Activated CD4-positive, alpha-beta T cell treated with anti-CD3 and anti-CD28 coated beads for 36 hours (primary cell): ENCODE results near the gene PABPN1L. TPM values are rescaled to one million over a fixed set of nuclear protein-coding genes. Genes with fewer than 3 reads are reported as not detected.

ENCODE experiments used
- ATAC-seq: fragments of 200-7000 bp; cut with Tn5 transposase; one replicate; pipeline ENCODE4 v1.10.0; 2021; ENCODE audit warnings: mild to moderate bottlenecking, moderate library complexity
- CTCF ChIA-PET: fragments of 350-600 bp; sonication (Branson Sonifier 250); formaldehyde crosslinking; loops from one replicate; lab custom pipeline; 2021; ENCODE audit warnings: antibody characterized with exemption; lab: Charles Lee
- POLR2A ChIA-PET: fragments of 350-600 bp; sonication (Branson Sonifier 250); formaldehyde crosslinking; loops from one replicate; lab custom pipeline; 2021; ENCODE audit warnings: antibody characterized with exemption, inconsistent platforms; lab: Charles Lee
- DNase-seq: peaks from one replicate; pipeline ENCODE4 v3.0.0-alpha.2; 2020
- H3K27ac Mint-ChIP-seq: one replicate; pipeline ENCODE4 v1.8.0; 2021; ENCODE audit warnings: mixed read lengths
- H3K27me3 Mint-ChIP-seq: one replicate; pipeline ENCODE4 v1.8.0; 2021; ENCODE audit warnings: mixed read lengths
- H3K36me3 Mint-ChIP-seq: one replicate; pipeline ENCODE4 v1.8.0; 2021; ENCODE audit warnings: low read depth, mixed read lengths
- H3K4me1 Mint-ChIP-seq: one replicate; pipeline ENCODE4 v1.8.0; 2021; ENCODE audit warnings: mixed read lengths
- H3K4me3 Mint-ChIP-seq: one replicate; pipeline ENCODE4 v1.8.0; 2021; ENCODE audit warnings: mild to moderate bottlenecking, moderate library complexity, mixed read lengths
- H3K9me3 Mint-ChIP-seq: one replicate; pipeline ENCODE4 v1.8.0; 2021; ENCODE audit warnings: low read depth, mixed read lengths
- intact Hi-C, 2 experiments: fragments of 100-400 bp; cut with DNase I in 1 of 2; cut with micrococcal nuclease in 1 of 2; formaldehyde crosslinking; loops; one replicate each; pipeline versions ENCODE4 v1.14.2 to v1.15.1; 2022 to 2024; cut with DNase I, micrococcal nuclease
- total RNA-seq, 2 experiments: library from RNA; stranded (reverse); gene quantifications; one replicate each; pipeline ENCODE4 v1.2.3, GENCODE V29; 2021

PABPN1L gene
- total RNA-seq, 2 experiments from 2014 or later = not detected

GRCh38 chr16:88881007-88881615 is 14.7 kb upstream of the PABPN1L start:
- ATAC-seq (no peak), DNase-seq (no peak)
- no peaks in the 10 kb centered on the region for H3K9me3 Mint-ChIP-seq
- no peaks in the 10 kb centered on the region for H3K4me1 Mint-ChIP-seq
- no peak overlapping the region for H3K4me3 Mint-ChIP-seq
- intact Hi-C loops = no loop called here
- no peaks in the 10 kb centered on the region for H3K27me3 Mint-ChIP-seq
- ChIA-PET CTCF (no interaction called here), POLR2A (no interaction called here)
- H3K36me3 Mint-ChIP-seq = no peaks in the 10 kb centered on the region
- H3K27ac Mint-ChIP-seq = no peak overlapping the region

DNA sequence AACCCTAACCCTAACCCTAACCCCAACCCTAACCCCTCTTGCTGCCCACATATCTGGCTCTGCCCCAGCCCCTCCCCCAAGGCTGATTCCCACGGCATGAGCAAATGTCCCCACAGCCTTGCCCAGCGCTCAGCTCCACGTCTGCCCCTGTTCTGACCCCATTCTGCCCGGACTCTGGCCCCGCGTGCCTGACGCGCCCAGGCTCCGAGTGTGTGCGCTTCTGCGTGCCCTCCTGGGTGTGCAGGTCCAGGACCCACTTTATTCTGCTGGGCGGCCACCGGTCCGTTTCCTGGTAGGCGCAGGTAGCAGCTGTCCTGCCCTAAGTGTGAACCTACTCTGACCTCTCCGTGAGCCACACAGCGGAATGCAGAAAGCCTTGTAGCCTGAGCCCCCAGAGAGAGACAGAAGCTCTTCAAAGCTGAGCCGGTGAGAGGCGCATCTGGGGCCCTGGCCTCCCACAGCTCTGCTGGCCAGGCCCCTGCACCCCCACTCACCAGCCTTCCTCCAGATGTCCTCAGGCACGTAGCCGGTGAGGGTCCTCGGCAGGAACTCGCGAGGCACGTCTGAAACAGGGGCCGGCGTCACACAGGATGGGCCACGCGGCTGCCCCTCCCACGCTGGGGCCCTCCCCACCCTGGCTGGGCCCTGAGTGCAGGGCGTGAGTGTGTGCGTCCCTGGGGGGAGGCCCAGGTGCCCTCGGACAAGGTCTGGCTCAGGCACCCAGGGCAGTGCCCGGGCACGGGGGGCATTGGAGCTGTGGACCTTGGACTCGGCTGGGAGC is 14.0 kb upstream of the PABPN1L start:
- ChIA-PET POLR2A (no interaction called here), CTCF (interaction anchor here (0.6 kb wide), 1 partner anchor 749 kb away, joined by 5 read pairs; no protein-coding TSS in a partner anchor)
- intact Hi-C loops = no loop called here

GRCh38 chr16:88879788-88880055 is 13.3 kb upstream of the PABPN1L start:
- Mint-ChIP-seq H3K36me3 (no peaks in the 10 kb centered on the region), H3K4me1 (no peaks in the 10 kb centered on the region), H3K9me3 (no peaks in the 10 kb centered on the region), H3K4me3 (no peak overlapping the region), H3K27me3 (no peaks in the 10 kb centered on the region), H3K27ac (no peak overlapping the region)
- DNase-seq (no peak), ATAC-seq (no peak)
- POLR2A ChIA-PET = no interaction called here
- intact Hi-C loops = no loop called here
- CTCF ChIA-PET = interaction anchor here (0.6 kb wide), 1 partner anchor 750 kb away, joined by 5 read pairs; no protein-coding TSS in a partner anchor

More for the DNA sequence above, 14.0 kb upstream of the PABPN1L start:
- Mint-ChIP-seq H3K9me3 (no peaks in the 10 kb centered on the region), H3K27me3 (no peaks in the 10 kb centered on the region), H3K4me3 (no peak overlapping the region), H3K4me1 (no peaks in the 10 kb centered on the region), H3K27ac (no peak overlapping the region), H3K36me3 (no peaks in the 10 kb centered on the region)
- ATAC-seq (no peak), DNase-seq (no peak)

- no peaks in the 10 kb centered on the region for H3K36me3 Mint-ChIP-seq
- POLR2A ChIA-PET = interaction anchor here (0.6 kb wide), 1 partner anchor 288 kb away, joined by 8 read pairs; no protein-coding TSS in a partner anchor
- CTCF ChIA-PET = no interaction called here
- no peaks in the 10 kb centered on the region for H3K9me3 Mint-ChIP-seq
- no peak for ATAC-seq
- intact Hi-C loops = no loop called here
- no peak overlapping the region for H3K4me3 Mint-ChIP-seq
- DNase-seq = no peak
- no peaks in the 10 kb centered on the region for H3K4me1 Mint-ChIP-seq
- no peaks in the 10 kb centered on the region for H3K27me3 Mint-ChIP-seq
- no peak overlapping the region for H3K27ac Mint-ChIP-seq
Observed at GRCh38 chr16:88878967-88879787, 12.7 kb upstream of the PABPN1L start.

DNA sequence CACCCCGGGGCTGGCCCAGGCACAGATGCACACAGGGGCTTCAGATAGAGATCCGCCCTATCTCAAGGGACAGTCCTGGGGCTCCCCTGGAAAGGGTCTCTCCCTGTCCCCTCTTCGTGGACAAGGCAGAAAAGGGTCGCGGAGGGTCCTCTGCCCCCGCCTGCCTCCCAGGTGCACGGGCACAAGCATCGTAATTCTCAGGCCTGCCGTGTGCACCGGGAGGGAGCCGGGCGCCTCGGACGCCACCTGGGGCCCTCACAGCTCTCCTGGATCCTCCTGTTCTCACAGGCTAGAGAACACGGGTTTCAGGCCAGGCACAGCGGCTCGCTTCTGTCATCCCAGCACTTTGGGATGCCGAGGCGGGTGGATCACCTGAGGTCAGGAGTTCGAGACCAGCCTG is 11.9 kb upstream of the PABPN1L start:
- Mint-ChIP-seq H3K27ac (no peak overlapping the region), H3K4me3 (no peak overlapping the region), H3K27me3 (no peaks in the 10 kb centered on the region), H3K36me3 (no peaks in the 10 kb centered on the region), H3K4me1 (no peaks in the 10 kb centered on the region), H3K9me3 (no peaks in the 10 kb centered on the region)
- DNase-seq (no peak), ATAC-seq (no peak)
- ChIA-PET POLR2A (no interaction called here), CTCF (interaction anchor here (0.7 kb wide), 1 partner anchor 29 kb away, joined by 3 read pairs; no protein-coding TSS in a partner anchor)
- intact Hi-C loops = no loop called here

- Mint-ChIP-seq H3K27ac (no peak overlapping the region), H3K4me1 (no peaks in the 10 kb centered on the region), H3K4me3 (no peak overlapping the region), H3K36me3 (no peaks in the 10 kb centered on the region), H3K9me3 (no peaks in the 10 kb centered on the region), H3K27me3 (no peaks in the 10 kb centered on the region)
- POLR2A ChIA-PET = no interaction called here
- ATAC-seq (no peak), DNase-seq (no peak)
- CTCF ChIA-PET = interaction anchor here (0.6 to 0.7 kb wide), 2 partner anchors 29 to 332 kb away, joined by 3 read pairs; no protein-coding TSS in a partner anchor
- intact Hi-C loops = no loop called here
Observed at GRCh38 chr16:88877564-88878289, 11.3 kb upstream of the PABPN1L start.

DNA sequence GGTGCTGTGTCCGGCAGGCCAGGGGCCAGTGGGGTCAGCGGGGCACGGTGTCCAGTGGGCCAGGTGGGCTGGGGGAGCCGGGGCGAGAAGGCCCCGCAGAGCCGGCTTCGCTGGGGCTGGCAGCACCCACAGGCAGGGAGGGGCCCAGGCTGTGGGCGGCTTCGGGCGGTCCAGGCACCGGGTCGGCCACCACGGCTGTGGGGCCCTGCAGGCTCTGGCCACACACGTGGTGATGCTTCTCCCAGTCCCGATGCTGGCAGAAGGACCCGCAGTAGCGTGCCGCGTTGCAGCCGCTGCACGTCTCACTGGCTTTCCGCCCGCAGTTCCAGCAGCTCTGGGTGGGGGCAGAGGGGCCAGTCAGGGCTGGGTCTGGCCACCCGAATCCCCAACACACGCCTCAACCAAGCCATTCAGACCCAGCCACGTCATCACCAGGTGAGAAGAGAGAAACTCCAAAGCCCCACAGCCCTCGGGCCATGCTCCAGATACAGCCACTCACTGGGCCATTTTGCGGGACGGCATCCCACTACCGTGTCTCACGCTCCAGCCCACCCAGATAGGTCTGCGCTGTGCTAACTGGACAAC is 10.6 kb upstream of the PABPN1L start:
- intact Hi-C loops = no loop called here
- ChIA-PET POLR2A (no interaction called here), CTCF (interaction anchor here (0.6 kb wide), 1 partner anchor 332 kb away, joined by 3 read pairs; no protein-coding TSS in a partner anchor)
- no peak for DNase-seq
- Mint-ChIP-seq H3K36me3 (no peaks in the 10 kb centered on the region), H3K4me1 (no peaks in the 10 kb centered on the region), H3K27ac (no peak overlapping the region), H3K27me3 (no peaks in the 10 kb centered on the region), H3K9me3 (no peaks in the 10 kb centered on the region), H3K4me3 (no peak overlapping the region)
- ATAC-seq = no peak

DNA sequence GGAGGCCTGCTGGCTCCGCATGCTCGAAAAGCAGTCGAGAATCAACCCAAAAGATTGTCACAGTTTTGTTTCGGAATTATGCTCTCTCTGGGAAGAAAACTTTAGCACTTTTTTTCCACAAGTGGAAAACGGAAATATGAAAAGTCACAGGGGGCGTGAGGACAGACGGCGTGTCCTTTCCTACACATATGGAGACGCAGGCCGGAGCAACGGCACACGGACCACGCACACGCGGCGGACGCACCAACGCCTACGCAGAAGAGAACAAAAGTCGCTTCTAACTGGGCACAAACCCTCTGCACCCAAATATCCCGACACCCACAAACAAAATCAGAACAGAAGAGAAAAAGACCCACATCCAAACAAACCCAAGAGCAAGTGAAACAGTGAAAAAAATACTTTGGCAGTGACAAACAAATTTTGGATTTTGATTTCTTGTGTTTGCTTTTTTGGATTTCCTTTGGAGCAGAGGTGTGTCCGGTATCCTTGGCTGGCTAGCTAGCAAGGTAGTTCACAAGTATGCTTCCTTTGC is 9.3 kb upstream of the PABPN1L start:
- no peaks in the 10 kb centered on the region for H3K36me3 Mint-ChIP-seq
- H3K9me3 Mint-ChIP-seq = no peaks in the 10 kb centered on the region
- ATAC-seq (no peak), DNase-seq (no peak)
- no peak overlapping the region for H3K27ac Mint-ChIP-seq
- POLR2A ChIA-PET = no interaction called here
- no peak overlapping the region for H3K4me3 Mint-ChIP-seq
- peaks cover 5% of the 10 kb centered on the region for H3K27me3 Mint-ChIP-seq
- H3K4me1 Mint-ChIP-seq = peaks cover 2% of the 10 kb centered on the region
- intact Hi-C loops = no loop called here
- CTCF ChIA-PET = no interaction called here

GRCh38 chr16:88874938-88875599 is 8.6 kb upstream of the PABPN1L start:
- no peak overlapping the region for H3K4me3 Mint-ChIP-seq
- ChIA-PET POLR2A (no interaction called here), CTCF (no interaction called here)
- no peaks in the 10 kb centered on the region for H3K9me3 Mint-ChIP-seq
- ATAC-seq = no peak
- peaks cover 2% of the 10 kb centered on the region for H3K4me1 Mint-ChIP-seq
- H3K27me3 Mint-ChIP-seq = peaks cover 9% of the 10 kb centered on the region
- intact Hi-C loops = no loop called here
- no peak overlapping the region for H3K27ac Mint-ChIP-seq
- no peak for DNase-seq
- H3K36me3 Mint-ChIP-seq = no peaks in the 10 kb centered on the region

DNA sequence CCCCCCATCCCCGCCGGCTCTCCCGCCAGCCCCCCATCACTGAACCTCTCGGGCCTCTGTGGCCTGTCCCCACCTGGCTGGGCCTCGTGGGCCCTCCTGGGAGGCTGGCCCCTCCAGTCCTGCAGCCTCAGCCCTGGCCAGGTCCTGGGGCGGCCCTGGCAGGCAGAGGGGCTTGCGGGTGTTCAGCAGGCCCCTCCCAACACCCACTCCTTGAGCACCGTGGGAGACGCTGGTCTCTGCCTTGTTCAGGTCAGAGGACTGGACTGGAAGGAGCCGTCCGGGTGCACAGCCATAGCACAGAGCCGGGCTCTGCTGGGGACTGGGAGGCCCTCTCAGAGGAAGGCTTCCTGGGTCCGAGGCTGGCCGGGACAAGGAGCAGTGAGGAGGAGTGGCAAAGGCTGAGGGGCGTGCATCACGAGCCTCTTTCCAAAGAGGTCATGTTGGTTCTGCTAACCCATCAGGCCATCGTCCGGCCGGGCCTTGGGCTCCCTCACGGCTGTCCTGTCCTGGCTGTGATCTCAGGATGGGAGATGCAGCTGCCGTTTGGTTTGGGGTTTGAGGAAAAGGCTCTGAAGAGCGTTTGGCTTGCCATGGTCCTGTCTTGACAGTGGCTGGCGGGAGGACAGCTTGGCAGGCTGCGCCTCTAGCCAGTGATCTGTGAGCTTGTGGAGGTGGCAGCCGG is 6.3 kb upstream of the PABPN1L start:
- ATAC-seq = no peak
- no peak for DNase-seq
- Mint-ChIP-seq H3K27ac (no peak overlapping the region), H3K36me3 (no peaks in the 10 kb centered on the region), H3K9me3 (no peaks in the 10 kb centered on the region), H3K27me3 (peaks cover 9% of the 10 kb centered on the region), H3K4me1 (peaks cover 2% of the 10 kb centered on the region), H3K4me3 (no peak overlapping the region)
- POLR2A ChIA-PET = no interaction called here
- CTCF ChIA-PET = interaction anchor here (1.4 kb wide), 1 partner anchor 15 kb away, joined by 3 read pairs; no protein-coding TSS in a partner anchor
- intact Hi-C loops = no loop called here
